Endothelial cell (in vitro differentiated cells): Measurements from ENCODE around the gene SIM2. TPM values are rescaled to one million over a fixed set of nuclear protein-coding genes. Genes with fewer than 3 reads are reported as not detected.

Experiments used
- DNase-seq: peaks from one replicate; pipeline ENCODE4 v3.0.0; 2021; ENCODE audit warnings: low spot score
- H3K27ac Mint-ChIP-seq: one replicate; pipeline ENCODE4 v1.8.0; 2021; ENCODE audit warnings: mixed read lengths, inconsistent platforms; ENCODE audit not compliant: unreplicated experiment
- H3K27me3 Mint-ChIP-seq: one replicate; pipeline ENCODE4 v1.8.0; 2021; ENCODE audit warnings: mild to moderate bottlenecking, moderate library complexity, mixed read lengths, inconsistent platforms; ENCODE audit not compliant: unreplicated experiment
- H3K36me3 Mint-ChIP-seq: one replicate; pipeline ENCODE4 v1.8.0; 2021; ENCODE audit warnings: mild to moderate bottlenecking, low read depth, mixed read lengths, inconsistent platforms; ENCODE audit not compliant: unreplicated experiment
- H3K4me1 Mint-ChIP-seq: one replicate; pipeline ENCODE4 v1.8.0; 2021; ENCODE audit warnings: mild to moderate bottlenecking, mixed read lengths, inconsistent platforms; ENCODE audit not compliant: unreplicated experiment
- H3K4me3 Mint-ChIP-seq: one replicate; pipeline ENCODE4 v1.8.0; 2021; ENCODE audit warnings: mild to moderate bottlenecking, mixed read lengths, inconsistent platforms; ENCODE audit not compliant: unreplicated experiment
- H3K9me3 Mint-ChIP-seq: one replicate; pipeline ENCODE4 v1.8.0; 2021; ENCODE audit warnings: mixed read lengths, inconsistent platforms; ENCODE audit not compliant: unreplicated experiment
- CTCF ChIP-seq: fragments of 200-600 bp; sonication (generic); IDR thresholded peaks from one replicate; pipeline ENCODE4 v1.5.0; 2021; ENCODE audit warnings: antibody characterized with exemption; ENCODE audit not compliant: unreplicated experiment
- total RNA-seq: library from RNA; stranded (reverse); fragmentation: NEBNext Ultra II Directional; extraction: Animal tissue kit (Norgen Biotek cat#: 25700); gene quantifications from one replicate; pipeline ENCODE4 v1.2.1, GENCODE V29; 2021; ENCODE audit not compliant: unreplicated experiment

The SIM2 gene
- total RNA-seq, 1 donor from 2014 or later: 17.1 TPM

DNA sequence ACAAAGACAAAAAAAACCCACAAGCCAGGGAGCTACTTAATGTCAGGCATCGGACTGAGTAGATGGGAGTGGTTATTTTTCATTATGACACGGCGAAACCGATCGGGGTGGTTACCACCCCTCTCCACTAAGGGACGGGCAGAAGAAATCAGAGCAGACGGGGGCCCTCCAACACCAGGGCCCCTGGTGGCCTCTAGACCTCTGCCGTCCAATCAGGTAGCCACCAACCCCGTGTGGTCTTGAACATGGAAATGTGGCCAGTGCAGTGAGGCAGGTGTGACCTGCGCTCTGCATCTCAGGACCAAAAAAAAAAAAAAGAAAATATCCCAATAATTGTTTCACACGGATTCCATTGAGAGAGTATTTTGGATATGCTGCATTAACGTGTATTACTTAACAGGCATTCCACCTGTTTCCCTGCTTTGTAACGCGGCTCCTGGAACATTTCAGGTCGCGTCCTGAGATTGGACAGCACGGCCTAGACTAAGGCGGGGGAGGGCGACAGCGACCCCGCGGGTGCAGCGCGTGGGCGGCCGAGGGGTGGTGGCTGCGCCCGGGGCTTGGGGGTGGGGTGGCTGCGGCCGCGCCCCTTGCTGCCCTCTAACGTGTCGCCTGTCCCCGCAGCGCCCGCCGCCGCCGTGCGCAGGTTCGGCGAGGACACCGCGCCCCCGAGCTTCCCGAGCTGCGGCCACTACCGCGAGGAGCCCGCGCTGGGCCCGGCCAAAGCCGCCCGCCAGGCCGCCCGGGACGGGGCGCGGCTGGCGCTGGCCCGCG lies 48.3 kb downstream of the SIM2 start:
- Mint-ChIP-seq H3K4me3 (peak overlapping the region; percentile 86), H3K27me3 (peaks cover 19% of the 10 kb centered on the region)

DNA sequence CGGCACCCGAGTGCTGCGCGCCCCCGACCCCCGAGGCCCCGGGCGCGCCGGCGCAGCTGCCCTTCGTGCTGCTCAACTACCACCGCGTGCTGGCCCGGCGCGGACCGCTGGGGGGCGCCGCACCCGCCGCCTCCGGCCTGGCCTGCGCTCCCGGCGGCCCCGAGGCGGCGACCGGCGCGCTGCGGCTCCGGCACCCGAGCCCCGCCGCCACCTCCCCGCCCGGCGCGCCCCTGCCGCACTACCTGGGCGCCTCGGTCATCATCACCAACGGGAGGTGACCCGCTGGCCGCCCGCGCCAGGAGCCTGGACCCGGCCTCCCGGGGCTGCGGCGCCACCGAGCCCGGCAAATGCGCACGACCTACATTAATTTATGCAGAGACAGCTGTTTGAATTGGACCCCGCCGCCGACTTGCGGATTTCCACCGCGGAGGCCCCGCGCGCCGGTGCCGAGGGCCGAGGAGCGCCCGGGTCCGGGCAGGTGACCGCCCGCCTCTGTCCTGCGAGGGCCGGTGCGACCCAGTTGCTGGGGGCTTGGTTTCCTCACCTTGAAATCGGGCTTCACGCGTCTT lies 49.0 kb downstream of the SIM2 start:
- peak overlapping the region; percentile 85 for H3K4me3 Mint-ChIP-seq
- peaks cover 19% of the 10 kb centered on the region for H3K27me3 Mint-ChIP-seq
- peak; percentile 91 for DNase-seq
- peaks cover 40% of the 10 kb centered on the region for H3K4me1 Mint-ChIP-seq
- H3K27ac Mint-ChIP-seq: peak overlapping the region; percentile 66
- no peak for TF ChIP-seq CTCF
- no peaks in the 10 kb centered on the region for H3K9me3 Mint-ChIP-seq
- peaks cover 23% of the 10 kb centered on the region for H3K36me3 Mint-ChIP-seq

More for the DNA sequence above, 48.3 kb downstream of the SIM2 start:
- H3K36me3 Mint-ChIP-seq: peaks cover 20% of the 10 kb centered on the region
- no peaks in the 10 kb centered on the region for H3K9me3 Mint-ChIP-seq
- peak overlapping the region; percentile 70 for H3K27ac Mint-ChIP-seq
- TF ChIP-seq CTCF: no peak
- peaks cover 35% of the 10 kb centered on the region for H3K4me1 Mint-ChIP-seq
- peak; percentile 31 for DNase-seq

DNA sequence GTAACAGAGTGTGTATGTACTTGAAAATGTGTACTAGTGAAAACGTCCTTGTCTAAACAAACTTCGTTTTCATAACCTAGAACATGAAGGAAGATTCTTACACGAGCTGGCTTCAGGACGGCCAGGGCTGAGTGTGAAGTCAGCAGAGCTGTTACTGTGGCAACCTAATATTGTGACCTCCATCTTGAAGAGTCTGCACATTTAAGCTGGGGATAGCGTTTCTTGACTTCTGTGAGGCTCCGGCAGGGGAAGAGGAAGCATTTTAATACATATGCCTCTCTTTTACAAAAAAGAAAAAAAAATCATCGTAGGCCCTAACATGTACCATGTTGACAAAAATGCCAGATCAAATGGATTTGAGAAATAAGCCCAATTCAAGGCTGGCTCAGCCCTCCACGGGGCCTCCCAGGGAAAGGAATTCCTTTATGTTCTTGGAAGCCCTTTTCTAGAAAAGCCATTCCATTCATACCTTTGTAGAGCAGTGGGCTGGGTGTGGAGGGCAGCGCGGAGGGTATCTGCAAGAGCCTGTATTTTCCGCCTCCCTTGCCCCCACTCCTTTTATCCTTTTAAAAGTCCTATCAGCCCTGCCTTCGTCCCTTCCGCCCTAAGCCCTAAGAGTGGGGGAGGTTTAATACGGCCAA lies 51.1 kb downstream of the SIM2 start:
- no peak for TF ChIP-seq CTCF
- peak overlapping the region; percentile 95 for H3K27ac Mint-ChIP-seq
- H3K27me3 Mint-ChIP-seq: peaks cover 20% of the 10 kb centered on the region
- DNase-seq: peak; percentile 56
- H3K36me3 Mint-ChIP-seq: peaks cover 38% of the 10 kb centered on the region
- H3K4me1 Mint-ChIP-seq: peaks cover 51% of the 10 kb centered on the region
- peak overlapping the region; percentile 73 for H3K4me3 Mint-ChIP-seq
- H3K9me3 Mint-ChIP-seq: no peaks in the 10 kb centered on the region

DNA sequence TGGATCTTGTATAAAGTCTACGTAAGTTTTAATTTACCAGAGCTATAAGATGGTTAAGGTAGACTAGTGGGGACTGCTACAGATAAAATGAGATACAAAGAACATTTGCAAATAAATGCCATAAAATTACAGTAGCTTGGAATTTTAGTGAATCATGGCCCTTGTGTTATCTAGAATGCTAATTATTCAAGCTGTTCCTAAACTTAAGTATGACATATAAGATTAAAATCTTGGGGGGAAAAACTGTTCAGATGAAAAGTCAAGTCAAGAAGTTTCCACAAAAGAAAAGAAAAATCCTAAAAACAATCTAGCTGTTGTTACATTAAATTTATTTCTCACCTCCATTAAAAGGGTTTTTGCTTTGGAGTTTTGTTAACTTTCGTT lies 51.7 kb downstream of the SIM2 start:
- Mint-ChIP-seq H3K4me1 (peaks cover 51% of the 10 kb centered on the region), H3K9me3 (no peaks in the 10 kb centered on the region), H3K27me3 (peaks cover 16% of the 10 kb centered on the region), H3K4me3 (peak overlapping the region; percentile 73), H3K27ac (peak overlapping the region; percentile 95), H3K36me3 (peaks cover 41% of the 10 kb centered on the region)
- no peak for DNase-seq
- TF ChIP-seq CTCF: no peak
